GM18909 (cell line): ENCODE data around the gene CRABP1.

Experiments used
- ATAC-seq: cut with Tn5 transposase; IDR thresholded peaks from one replicate; pipeline ENCODE4 v1.9.1; 2021; ENCODE audit warnings: mild to moderate bottlenecking; ENCODE audit not compliant: unreplicated experiment, poor library complexity

Gene CRABP1

GRCh38 chr15:78343276-78344060 is 3.3 kb downstream of the CRABP1 start:
- no peak for ATAC-seq

- ATAC-seq: no peak
These were observed 5.4 kb downstream of the CRABP1 start for GRCh38 chr15:78345396-78346125.

GRCh38 chr15:78347586-78348543 is 7.7 kb downstream of the CRABP1 start:
- no peak for ATAC-seq

GRCh38 chr15:78350058-78350457 is 9.9 kb downstream of the CRABP1 start:
- no peak for ATAC-seq

GRCh38 chr15:78351539-78351938 is 11.4 kb downstream of the CRABP1 start:
- ATAC-seq: no peak

GRCh38 chr15:78353093-78353492 is 12.9 kb downstream of the CRABP1 start:
- ATAC-seq: no peak

GRCh38 chr15:78355177-78355576 is 15.0 kb downstream of the CRABP1 start:
- ATAC-seq: no peak

GRCh38 chr15:78358102-78358870 is 18.1 kb downstream of the CRABP1 start:
- ATAC-seq: no peak

GRCh38 chr15:78359041-78359808 is 19.1 kb downstream of the CRABP1 start:
- no peak for ATAC-seq

GRCh38 chr15:78360367-78360801 is 20.2 kb downstream of the CRABP1 start:
- no peak for ATAC-seq

- ATAC-seq: no peak
These were observed 21.0 kb downstream of the CRABP1 start for GRCh38 chr15:78360958-78361718.

- no peak for ATAC-seq
These were observed 21.8 kb downstream of the CRABP1 start for GRCh38 chr15:78361771-78362506.

GRCh38 chr15:78362716-78363380 is 22.7 kb downstream of the CRABP1 start:
- ATAC-seq: no peak

GRCh38 chr15:78363381-78363734 is 23.2 kb downstream of the CRABP1 start:
- ATAC-seq: no peak

- no peak for ATAC-seq
These were observed 24.1 kb downstream of the CRABP1 start for GRCh38 chr15:78364233-78364632.

GRCh38 chr15:78365917-78366316 is 25.8 kb downstream of the CRABP1 start:
- no peak for ATAC-seq

- no peak for ATAC-seq
These were observed 26.2 kb downstream of the CRABP1 start for GRCh38 chr15:78366342-78366741.
